NB4 (cell line): Measurements from ENCODE around the gene SSMEM1.

Source experiments
- DNase-seq: peaks from one replicate; pipeline ENCODE4 v3.0.0; 2010; ENCODE audit warnings: low read depth
- H3K4me3 ChIP-seq: one replicate; pipeline ENCODE4 v1.5.1; 2011; ENCODE audit warnings: mild to moderate bottlenecking, low read depth, low read length, moderate library complexity
- MAX ChIP-seq: IDR thresholded peaks from 2 replicates; pipeline ENCODE4 v1.6.1; 2011; ENCODE audit warnings: low read depth, low read length
- MYC ChIP-seq: IDR thresholded peaks from 2 replicates; pipeline ENCODE4 v1.6.1; 2011; ENCODE audit warnings: low read depth, low read length
- POLR2A ChIP-seq: IDR thresholded peaks from 2 replicates; pipeline ENCODE4 v1.6.1; 2011; ENCODE audit warnings: mild to moderate bottlenecking; ENCODE audit not compliant: insufficient read length; ENCODE audit errors: extremely low read depth
- TF ChIP-seq, protein P1 (sequence below): IDR thresholded peaks from one replicate; pipeline ENCODE4 v1.5.1; 2012; ENCODE audit warnings: low read depth, low read length

Gene SSMEM1

GRCh38 chr7:130254555-130254954 lies 46.9 kb downstream of the SSMEM1 start:
- TF ChIP-seq MYC: no peak
- TF ChIP-seq MAX: no peak
- TF ChIP-seq, protein P1, sequence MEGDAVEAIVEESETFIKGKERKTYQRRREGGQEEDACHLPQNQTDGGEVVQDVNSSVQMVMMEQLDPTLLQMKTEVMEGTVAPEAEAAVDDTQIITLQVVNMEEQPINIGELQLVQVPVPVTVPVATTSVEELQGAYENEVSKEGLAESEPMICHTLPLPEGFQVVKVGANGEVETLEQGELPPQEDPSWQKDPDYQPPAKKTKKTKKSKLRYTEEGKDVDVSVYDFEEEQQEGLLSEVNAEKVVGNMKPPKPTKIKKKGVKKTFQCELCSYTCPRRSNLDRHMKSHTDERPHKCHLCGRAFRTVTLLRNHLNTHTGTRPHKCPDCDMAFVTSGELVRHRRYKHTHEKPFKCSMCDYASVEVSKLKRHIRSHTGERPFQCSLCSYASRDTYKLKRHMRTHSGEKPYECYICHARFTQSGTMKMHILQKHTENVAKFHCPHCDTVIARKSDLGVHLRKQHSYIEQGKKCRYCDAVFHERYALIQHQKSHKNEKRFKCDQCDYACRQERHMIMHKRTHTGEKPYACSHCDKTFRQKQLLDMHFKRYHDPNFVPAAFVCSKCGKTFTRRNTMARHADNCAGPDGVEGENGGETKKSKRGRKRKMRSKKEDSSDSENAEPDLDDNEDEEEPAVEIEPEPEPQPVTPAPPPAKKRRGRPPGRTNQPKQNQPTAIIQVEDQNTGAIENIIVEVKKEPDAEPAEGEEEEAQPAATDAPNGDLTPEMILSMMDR: no peak
- no peak for TF ChIP-seq POLR2A
- no peak overlapping the region for H3K4me3 ChIP-seq
- no peak for DNase-seq

DNA sequence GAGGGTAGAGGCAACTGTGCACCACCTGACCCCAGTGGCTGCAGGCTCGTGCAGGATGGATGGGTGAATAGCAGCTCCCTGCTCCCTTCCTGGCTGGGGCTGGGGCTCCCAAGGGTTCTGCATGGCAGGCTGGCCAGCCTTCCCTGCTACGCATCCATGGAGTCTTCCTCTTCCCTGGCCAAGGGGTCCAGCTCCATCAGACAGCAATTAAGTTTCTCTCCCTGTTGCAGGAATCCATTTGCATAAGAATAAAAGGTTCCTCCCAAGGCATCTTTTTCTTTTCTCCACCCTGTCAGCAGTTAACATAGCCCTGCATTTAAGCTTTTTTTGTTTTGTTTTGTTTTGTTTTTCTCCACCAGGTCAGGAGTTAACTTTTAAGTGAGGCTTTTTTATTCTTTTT lies 49.0 kb downstream of the SSMEM1 start:
- no peak for TF ChIP-seq MYC
- TF ChIP-seq, protein P1: no peak
- TF ChIP-seq MAX: no peak
- TF ChIP-seq POLR2A: no peak
- DNase-seq: no peak

DNA sequence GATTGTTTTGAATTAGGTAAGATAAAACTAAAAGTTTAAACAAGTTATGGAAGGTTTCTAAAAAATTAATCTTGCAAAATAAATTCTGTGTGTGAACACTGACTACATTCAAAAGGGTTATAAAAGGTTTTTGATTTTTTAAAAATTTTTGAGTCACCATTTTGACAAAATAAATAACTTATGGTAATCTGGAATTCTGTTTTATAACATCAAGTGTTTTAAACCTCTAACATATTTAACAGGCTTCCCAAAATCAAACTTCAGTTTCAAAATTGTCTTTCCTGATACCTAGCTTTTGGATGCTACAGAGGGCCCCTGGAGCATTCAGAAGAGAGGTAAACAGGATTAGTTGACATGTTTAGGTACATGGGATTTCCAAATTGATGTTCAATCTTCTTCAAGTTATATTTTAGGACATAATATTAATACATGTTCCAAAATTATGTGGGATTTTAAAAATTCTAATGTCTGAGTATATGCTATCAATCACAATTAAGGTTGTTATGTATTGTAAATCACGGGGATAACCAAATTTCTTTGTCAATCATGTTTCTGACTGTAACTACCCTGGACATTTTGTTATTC lies 50.9 kb downstream of the SSMEM1 start:
- DNase-seq: no peak
- H3K4me3 ChIP-seq: no peak overlapping the region
- TF ChIP-seq POLR2A (no peak), MAX (no peak), MYC (no peak)
- TF ChIP-seq, protein P1: no peak

More for the DNA sequence above, 49.0 kb downstream of the SSMEM1 start:
- H3K4me3 ChIP-seq: no peak overlapping the region

DNA sequence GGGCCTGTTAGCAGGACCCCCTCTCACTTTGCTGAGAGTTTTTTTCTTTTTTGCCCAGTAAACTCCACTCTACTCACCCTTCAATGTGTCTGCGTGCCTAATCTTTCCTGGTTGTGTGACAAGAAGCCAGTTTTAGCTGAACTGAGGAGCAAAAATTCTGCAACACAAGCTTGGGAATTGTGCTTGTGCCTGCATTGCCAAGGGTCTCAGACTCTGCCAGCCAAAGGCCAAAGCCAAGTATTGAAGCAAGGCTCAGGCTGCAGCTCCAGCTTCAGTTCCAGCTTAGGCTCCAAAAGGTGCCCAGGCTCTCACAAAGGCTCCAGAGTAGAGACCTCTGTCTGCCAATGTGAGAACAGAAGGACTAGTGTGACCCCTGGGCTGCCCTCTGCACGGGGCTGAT lies 54.8 kb downstream of the SSMEM1 start:
- DNase-seq: no peak
- no peak for TF ChIP-seq MYC
- TF ChIP-seq, protein P1: no peak
- TF ChIP-seq POLR2A: no peak
- no peak for TF ChIP-seq MAX
- no peak overlapping the region for H3K4me3 ChIP-seq

DNA sequence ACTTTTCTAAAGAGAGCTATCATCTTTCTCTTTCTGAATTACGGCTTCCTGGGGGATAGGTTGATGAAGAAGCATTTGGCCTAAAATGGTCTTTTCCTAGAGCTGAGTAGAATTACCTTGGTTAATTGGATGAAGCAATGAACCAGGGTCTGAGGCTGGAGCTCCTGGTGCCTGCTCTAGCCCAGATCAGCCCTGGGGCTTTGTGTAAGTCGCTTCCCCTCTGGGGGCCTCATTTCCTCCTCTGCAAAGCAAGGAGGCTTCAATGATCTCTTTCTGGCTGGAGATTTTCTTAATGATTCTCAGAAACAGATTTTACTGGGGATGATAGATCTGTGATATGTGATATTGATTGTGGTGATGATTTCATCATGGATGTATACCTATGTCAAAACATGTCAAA lies 55.5 kb downstream of the SSMEM1 start:
- DNase-seq: peak; percentile 52
- TF ChIP-seq MYC (no peak), MAX (no peak), POLR2A (no peak)
- TF ChIP-seq, protein P1: no peak
- no peak overlapping the region for H3K4me3 ChIP-seq
